ENCODE measurements around the gene CHIA.

CHIA gene

DNA sequence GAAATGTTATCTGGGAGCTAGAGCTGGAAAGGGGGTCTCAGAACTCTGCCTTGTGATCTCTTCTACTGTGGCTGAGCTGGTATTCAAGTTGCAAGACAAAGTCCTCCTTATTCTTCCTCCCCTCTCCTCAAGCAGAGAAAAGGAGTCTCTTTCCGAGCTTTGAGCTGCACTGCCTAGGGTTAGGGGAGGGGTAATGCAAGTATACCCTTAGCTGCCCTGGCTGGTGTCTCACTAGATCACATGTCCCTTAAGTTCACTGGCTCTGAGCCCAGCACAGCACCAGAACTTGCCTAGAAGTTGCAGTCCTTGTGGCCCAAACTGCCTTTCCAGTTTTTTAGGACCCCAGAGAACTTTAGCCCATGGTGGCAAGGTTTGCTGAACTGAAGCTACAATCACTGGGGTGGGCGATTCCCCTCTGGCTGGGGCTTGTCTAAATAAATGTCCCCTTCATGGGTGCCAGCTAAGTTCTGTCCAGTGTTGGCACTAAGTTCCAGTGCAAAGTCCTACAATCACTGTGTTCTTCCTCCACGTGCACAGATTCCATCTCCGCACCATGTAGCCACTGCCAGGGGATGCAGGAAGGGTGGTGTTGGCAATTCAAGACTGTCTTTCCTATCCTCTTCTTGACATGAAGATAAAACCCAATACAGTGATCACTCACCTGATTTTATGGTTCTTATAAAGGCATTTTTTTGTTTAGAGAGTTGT, 22.7 kb upstream of the CHIA start:
- Histone ChIP-seq H3K9ac (ENCODE audit: low read depth in 1 of 2, low read length in 2 of 2) (no peak overlapping the region), H3K36me3 (ENCODE audit: control insufficient read depth in 2 of 2, insufficient read depth in 2 of 2, low read length in 2 of 2) (no peaks in the 10 kb centered on the region), H3K4me1 (ENCODE audit: control insufficient read depth in 2 of 2, insufficient read depth in 2 of 2, low read length in 2 of 2) (no peaks in the 10 kb centered on the region), H3K27ac (ENCODE audit: low read depth in 2 of 2, low read length in 2 of 2) (no peak overlapping the region), H3K9me3 (ENCODE audit: control insufficient read depth in 2 of 2, low read length in 2 of 2) (no peaks in the 10 kb centered on the region), H3K27me3 (ENCODE audit: control insufficient read depth in 2 of 2, insufficient read depth in 2 of 2, low read length in 2 of 2) (peaks cover 5 to 7% of the 10 kb centered on the region in 2 donors), H3K4me3 (ENCODE audit: low read length in 2 of 2) (no peak overlapping the region)

DNA sequence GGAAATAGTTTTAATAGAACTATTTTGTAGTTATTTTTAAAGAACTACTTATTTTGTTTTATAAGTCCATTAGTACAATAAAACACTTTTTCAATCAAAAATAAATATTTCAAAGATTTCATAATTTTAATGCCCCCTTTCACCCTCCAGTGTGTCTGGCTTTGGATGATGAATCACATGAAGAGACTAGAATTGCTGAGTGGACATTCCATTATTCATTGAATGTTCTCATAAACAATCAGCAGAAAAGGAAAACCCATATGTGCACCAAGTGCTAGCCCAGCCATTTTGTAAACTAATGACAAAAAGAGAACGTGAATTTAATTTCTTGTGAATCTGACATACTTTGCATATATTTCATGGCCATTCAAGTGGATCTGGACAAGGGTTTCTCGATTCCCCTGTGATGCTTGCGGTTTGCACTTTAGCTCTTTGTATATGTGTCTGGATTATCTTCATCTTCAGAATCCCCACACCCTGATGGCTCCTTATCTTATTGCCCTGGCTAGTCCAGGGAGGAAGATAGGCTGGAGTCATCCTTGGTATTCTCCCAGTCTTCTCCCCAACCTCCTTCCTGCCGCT, 20.7 kb upstream of the CHIA start:
- Histone ChIP-seq H3K27ac (ENCODE audit: low read depth in 2 of 2, low read length in 2 of 2) (no peak overlapping the region), H3K36me3 (ENCODE audit: control insufficient read depth in 2 of 2, insufficient read depth in 2 of 2, low read length in 2 of 2) (no peaks in the 10 kb centered on the region), H3K9me3 (ENCODE audit: control insufficient read depth in 2 of 2, low read length in 2 of 2) (no peaks in the 10 kb centered on the region), H3K27me3 (ENCODE audit: control insufficient read depth in 2 of 2, insufficient read depth in 2 of 2, low read length in 2 of 2) (peaks cover 5 to 7% of the 10 kb centered on the region in 2 donors), H3K9ac (ENCODE audit: low read depth in 1 of 2, low read length in 2 of 2) (no peak overlapping the region), H3K4me3 (ENCODE audit: low read length in 2 of 2) (no peak overlapping the region), H3K4me1 (ENCODE audit: control insufficient read depth in 2 of 2, insufficient read depth in 2 of 2, low read length in 2 of 2) (no peaks in the 10 kb centered on the region)

DNA sequence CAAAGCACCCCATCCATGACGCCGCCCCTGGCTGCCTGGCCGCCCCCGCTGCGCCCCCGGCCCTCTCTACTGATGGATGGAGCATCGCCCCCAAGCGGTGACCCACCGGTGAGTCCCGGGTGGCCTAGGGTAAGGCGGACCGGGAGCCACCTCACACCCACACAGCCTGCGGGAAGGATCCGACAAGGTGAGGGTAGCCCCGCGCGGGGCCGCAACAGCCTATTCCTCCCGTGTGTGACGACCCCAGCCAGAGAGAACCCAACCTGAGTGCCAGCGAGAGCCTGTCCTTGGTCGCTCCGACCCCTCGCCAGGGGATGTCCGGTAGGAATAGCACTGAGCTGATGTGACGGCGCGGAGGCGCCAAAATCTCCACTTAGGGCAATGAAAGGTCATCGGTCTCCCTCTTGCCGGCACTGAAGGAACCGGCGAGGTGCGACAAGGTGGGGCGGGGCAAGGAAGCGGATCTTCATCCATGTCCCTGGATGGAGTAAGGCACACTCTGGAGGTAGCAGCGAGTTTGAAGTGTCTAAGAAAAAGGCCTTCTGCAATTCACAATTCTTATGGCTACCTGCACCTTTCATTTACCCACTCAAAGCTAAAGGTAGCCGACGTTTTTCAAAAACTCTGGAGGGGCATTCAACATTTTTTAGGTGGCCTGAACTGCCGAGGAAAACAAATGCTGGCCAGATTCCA, 19.7 kb upstream of the CHIA start:
- Histone ChIP-seq H3K4me3 (ENCODE audit: low read length in 2 of 2) (no peak overlapping the region), H3K4me1 (ENCODE audit: control insufficient read depth in 2 of 2, insufficient read depth in 2 of 2, low read length in 2 of 2) (no peaks in the 10 kb centered on the region), H3K9ac (ENCODE audit: low read depth in 1 of 2, low read length in 2 of 2) (no peak overlapping the region), H3K9me3 (ENCODE audit: control insufficient read depth in 2 of 2, low read length in 2 of 2) (no peaks in the 10 kb centered on the region), H3K36me3 (ENCODE audit: control insufficient read depth in 2 of 2, insufficient read depth in 2 of 2, low read length in 2 of 2) (no peaks in the 10 kb centered on the region), H3K27me3 (ENCODE audit: control insufficient read depth in 2 of 2, insufficient read depth in 2 of 2, low read length in 2 of 2) (peaks cover 5 to 7% of the 10 kb centered on the region in 2 donors), H3K27ac (ENCODE audit: low read depth in 2 of 2, low read length in 2 of 2) (no peak overlapping the region)

DNA sequence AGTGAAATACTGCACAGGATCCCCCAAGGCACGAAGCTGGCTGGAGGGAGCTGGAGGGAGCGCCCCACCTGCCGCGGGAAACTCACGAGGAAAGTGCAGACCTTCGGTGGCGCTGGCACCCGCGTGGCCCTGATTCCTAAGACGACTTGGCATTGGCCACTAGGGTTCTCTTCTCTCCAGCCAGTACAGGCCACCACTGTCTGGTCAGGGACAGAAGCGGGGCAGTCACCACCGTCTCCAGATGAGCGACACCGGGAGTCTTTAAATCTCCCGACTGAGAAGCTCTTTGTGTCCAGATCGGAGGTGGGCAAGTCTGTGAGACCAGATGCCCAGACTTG, 19.2 kb upstream of the CHIA start:
- H3K27ac ChIP-seq (ENCODE audit: low read depth in 2 of 2, low read length in 2 of 2): no peak overlapping the region
- H3K4me1 ChIP-seq (ENCODE audit: control insufficient read depth in 2 of 2, insufficient read depth in 2 of 2, low read length in 2 of 2): no peaks in the 10 kb centered on the region
- H3K9ac ChIP-seq (ENCODE audit: low read depth in 1 of 2, low read length in 2 of 2): no peak overlapping the region
- no peaks in the 10 kb centered on the region for H3K9me3 ChIP-seq (ENCODE audit: control insufficient read depth in 2 of 2, low read length in 2 of 2)
- H3K27me3 ChIP-seq (ENCODE audit: control insufficient read depth in 2 of 2, insufficient read depth in 2 of 2, low read length in 2 of 2): peaks cover 5 to 7% of the 10 kb centered on the region in 2 donors
- H3K4me3 ChIP-seq (ENCODE audit: low read length in 2 of 2): no peak overlapping the region
- H3K36me3 ChIP-seq (ENCODE audit: control insufficient read depth in 2 of 2, insufficient read depth in 2 of 2, low read length in 2 of 2): no peaks in the 10 kb centered on the region

DNA sequence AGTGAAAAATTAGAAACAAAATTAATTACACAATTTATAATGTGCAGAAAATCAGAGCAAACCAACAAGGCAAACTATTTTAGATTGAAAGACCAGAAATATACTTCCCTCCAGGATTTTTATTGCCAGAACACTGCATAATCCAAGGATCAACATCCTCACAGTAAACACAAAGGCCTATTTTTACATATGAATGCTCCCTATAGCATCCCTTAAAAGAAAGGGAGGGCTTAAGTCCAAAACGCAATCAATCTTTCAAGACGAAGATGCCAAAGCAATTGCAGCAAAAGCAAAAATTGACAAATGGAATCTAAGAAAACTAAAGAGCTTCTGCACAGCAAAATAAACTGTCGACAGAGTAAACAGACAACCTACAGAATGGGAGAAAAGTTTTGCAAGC, 18.6 kb upstream of the CHIA start:
- H3K9me3 ChIP-seq (ENCODE audit: control insufficient read depth in 2 of 2, low read length in 2 of 2): no peaks in the 10 kb centered on the region
- H3K4me1 ChIP-seq (ENCODE audit: control insufficient read depth in 2 of 2, insufficient read depth in 2 of 2, low read length in 2 of 2): no peaks in the 10 kb centered on the region
- peaks cover 5 to 7% of the 10 kb centered on the region in 2 donors for H3K27me3 ChIP-seq (ENCODE audit: control insufficient read depth in 2 of 2, insufficient read depth in 2 of 2, low read length in 2 of 2)
- H3K9ac ChIP-seq (ENCODE audit: low read depth in 1 of 2, low read length in 2 of 2): no peak overlapping the region
- no peaks in the 10 kb centered on the region for H3K36me3 ChIP-seq (ENCODE audit: control insufficient read depth in 2 of 2, insufficient read depth in 2 of 2, low read length in 2 of 2)
- no peak overlapping the region for H3K4me3 ChIP-seq (ENCODE audit: low read length in 2 of 2)
- H3K27ac ChIP-seq (ENCODE audit: low read depth in 2 of 2, low read length in 2 of 2): no peak overlapping the region

DNA sequence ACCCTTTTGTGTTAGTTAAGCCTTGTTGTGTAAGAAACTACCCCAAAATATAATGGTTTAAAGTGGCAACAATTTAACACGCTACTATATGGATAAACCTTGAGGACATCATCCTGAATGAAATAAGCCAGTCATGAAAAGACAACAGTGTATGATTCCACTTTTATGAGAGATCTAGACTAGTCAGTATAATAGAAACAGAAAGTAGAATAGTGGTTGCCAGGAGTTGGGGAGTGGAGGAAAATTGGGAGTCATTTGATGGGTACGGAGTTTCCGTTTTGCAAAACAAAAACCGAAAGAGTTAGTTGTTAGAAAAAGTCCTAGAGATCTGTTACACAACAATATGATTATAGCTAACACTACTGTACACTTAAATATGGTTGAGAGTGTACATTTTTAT, 16.0 kb upstream of the CHIA start:
- H3K9ac ChIP-seq (ENCODE audit: low read depth in 1 of 2, low read length in 2 of 2): no peak overlapping the region
- peak overlapping the region in 1 of 2 donors; percentile 46 for H3K27ac ChIP-seq (ENCODE audit: low read depth in 2 of 2, low read length in 2 of 2)
- H3K4me3 ChIP-seq (ENCODE audit: low read length in 2 of 2): no peak overlapping the region
- peaks cover 3 to 7% of the 10 kb centered on the region in 2 donors for H3K27me3 ChIP-seq (ENCODE audit: control insufficient read depth in 2 of 2, insufficient read depth in 2 of 2, low read length in 2 of 2)
- no peaks in the 10 kb centered on the region for H3K36me3 ChIP-seq (ENCODE audit: control insufficient read depth in 2 of 2, insufficient read depth in 2 of 2, low read length in 2 of 2)
- H3K9me3 ChIP-seq (ENCODE audit: control insufficient read depth in 2 of 2, low read length in 2 of 2): no peaks in the 10 kb centered on the region
- no peaks in the 10 kb centered on the region for H3K4me1 ChIP-seq (ENCODE audit: control insufficient read depth in 2 of 2, insufficient read depth in 2 of 2, low read length in 2 of 2)

DNA sequence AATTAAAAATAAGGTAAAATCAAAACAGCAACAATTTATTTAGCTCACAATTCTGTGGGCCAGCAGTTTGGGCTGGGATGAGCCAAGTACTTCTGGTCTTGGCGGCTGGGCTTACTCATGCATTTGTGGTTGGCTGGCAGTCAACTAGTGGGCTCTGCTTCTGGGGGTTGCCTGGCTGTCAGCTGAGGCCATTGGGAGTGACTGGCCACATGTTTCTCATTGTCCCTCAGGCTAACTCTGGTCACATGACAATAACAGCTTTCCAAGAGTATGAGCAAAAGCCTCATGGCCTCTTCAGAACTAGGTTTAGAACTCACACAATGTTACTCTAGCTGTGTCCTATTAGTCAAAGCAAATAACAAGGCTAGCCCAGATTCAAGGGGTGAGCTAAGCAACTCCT, 15.6 kb upstream of the CHIA start:
- Histone ChIP-seq H3K27ac (ENCODE audit: low read depth in 2 of 2, low read length in 2 of 2) (no peak overlapping the region), H3K9ac (ENCODE audit: low read depth in 1 of 2, low read length in 2 of 2) (no peak overlapping the region), H3K27me3 (ENCODE audit: control insufficient read depth in 2 of 2, insufficient read depth in 2 of 2, low read length in 2 of 2) (peaks cover 2 to 7% of the 10 kb centered on the region in 2 donors), H3K36me3 (ENCODE audit: control insufficient read depth in 2 of 2, insufficient read depth in 2 of 2, low read length in 2 of 2) (no peaks in the 10 kb centered on the region), H3K4me1 (ENCODE audit: control insufficient read depth in 2 of 2, insufficient read depth in 2 of 2, low read length in 2 of 2) (no peaks in the 10 kb centered on the region), H3K4me3 (ENCODE audit: low read length in 2 of 2) (no peak overlapping the region), H3K9me3 (ENCODE audit: control insufficient read depth in 2 of 2, low read length in 2 of 2) (no peaks in the 10 kb centered on the region)

DNA sequence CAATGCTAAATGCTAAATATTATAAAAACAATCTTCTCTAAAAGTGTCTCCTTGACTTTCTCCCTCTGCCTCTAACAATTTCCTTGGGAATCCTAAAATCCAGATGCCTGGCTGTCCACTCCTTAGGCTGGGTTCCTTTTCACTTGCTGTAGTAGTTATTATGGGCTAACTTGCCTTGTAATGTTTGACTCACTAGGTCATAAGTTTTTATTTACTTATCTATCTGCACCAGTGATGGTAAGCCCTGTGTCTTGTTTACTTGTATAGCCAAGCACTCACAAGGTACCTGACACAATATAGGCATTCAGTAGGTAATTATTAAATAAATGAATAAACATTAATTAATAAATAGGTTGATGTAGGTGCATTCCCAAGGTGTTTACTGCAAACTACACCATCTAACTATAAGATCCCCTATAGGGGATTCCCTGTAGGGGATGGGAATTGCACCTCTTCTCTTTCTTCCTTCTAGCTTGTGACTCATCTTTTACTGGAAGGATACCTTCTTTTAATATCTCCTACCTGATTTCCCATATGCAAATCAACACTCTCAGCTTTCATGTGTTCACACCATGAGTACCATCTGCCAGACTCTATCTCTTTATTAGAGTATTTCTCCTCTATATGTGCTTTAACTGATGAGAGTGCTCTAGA, 14.7 kb upstream of the CHIA start:
- H3K9me3 ChIP-seq (ENCODE audit: control insufficient read depth in 2 of 2, low read length in 2 of 2): no peaks in the 10 kb centered on the region
- no peaks in the 10 kb centered on the region for H3K36me3 ChIP-seq (ENCODE audit: control insufficient read depth in 2 of 2, insufficient read depth in 2 of 2, low read length in 2 of 2)
- H3K27ac ChIP-seq (ENCODE audit: low read depth in 2 of 2, low read length in 2 of 2): no peak overlapping the region
- H3K9ac ChIP-seq (ENCODE audit: low read depth in 1 of 2, low read length in 2 of 2): no peak overlapping the region
- H3K4me3 ChIP-seq (ENCODE audit: low read length in 2 of 2): no peak overlapping the region
- H3K4me1 ChIP-seq (ENCODE audit: control insufficient read depth in 2 of 2, insufficient read depth in 2 of 2, low read length in 2 of 2): no peaks in the 10 kb centered on the region
- peaks cover 0 to 2% of the 10 kb centered on the region in 2 donors for H3K27me3 ChIP-seq (ENCODE audit: control insufficient read depth in 2 of 2, insufficient read depth in 2 of 2, low read length in 2 of 2)

DNA sequence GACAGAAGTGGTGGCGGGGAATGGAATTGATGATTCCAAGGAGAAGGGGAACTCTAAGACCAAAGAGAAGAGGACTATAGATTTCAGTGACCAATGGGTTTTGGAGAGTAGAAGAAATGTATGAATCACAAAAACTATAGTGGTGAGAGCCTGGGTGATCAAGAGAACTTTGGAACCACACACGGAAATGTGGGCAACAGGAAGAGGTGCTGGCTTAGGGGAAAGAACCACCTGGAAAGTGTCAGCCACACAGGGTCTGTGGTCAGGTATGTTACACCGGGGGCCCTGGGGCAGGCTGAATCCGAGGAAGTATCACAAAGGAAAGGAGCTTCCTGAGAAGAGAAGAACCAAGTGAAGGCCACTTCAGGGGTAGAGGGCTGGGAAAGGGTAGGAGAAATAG, 11.5 kb upstream of the CHIA start:
- Histone ChIP-seq H3K4me1 (ENCODE audit: control insufficient read depth in 2 of 2, insufficient read depth in 2 of 2, low read length in 2 of 2) (no peaks in the 10 kb centered on the region), H3K9ac (ENCODE audit: low read depth in 1 of 2, low read length in 2 of 2) (no peak overlapping the region), H3K27ac (ENCODE audit: low read depth in 2 of 2, low read length in 2 of 2) (no peak overlapping the region), H3K36me3 (ENCODE audit: control insufficient read depth in 2 of 2, insufficient read depth in 2 of 2, low read length in 2 of 2) (no peaks in the 10 kb centered on the region), H3K9me3 (ENCODE audit: control insufficient read depth in 2 of 2, low read length in 2 of 2) (no peaks in the 10 kb centered on the region), H3K27me3 (ENCODE audit: control insufficient read depth in 2 of 2, insufficient read depth in 2 of 2, low read length in 2 of 2) (no peaks in the 10 kb centered on the region), H3K4me3 (ENCODE audit: low read length in 2 of 2) (no peak overlapping the region)

DNA sequence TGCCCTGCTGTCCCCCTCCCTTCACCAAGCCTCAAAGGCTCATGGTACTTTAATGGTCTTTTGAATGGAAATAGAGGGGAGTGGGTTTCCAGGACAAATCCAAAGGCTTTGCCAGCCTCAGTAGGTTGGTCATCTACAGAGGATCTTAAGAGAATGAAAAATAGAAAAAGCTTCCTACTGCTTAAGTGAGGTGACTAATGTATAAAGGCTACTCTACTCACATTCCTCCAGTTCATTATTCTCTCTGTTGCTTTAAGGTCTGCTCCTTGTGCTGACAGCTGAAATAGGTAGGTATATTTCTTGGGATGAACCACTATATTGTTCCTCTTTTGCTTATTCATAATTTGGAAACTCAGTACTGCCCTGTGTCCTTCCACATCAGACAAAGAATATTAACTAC, 10.4 kb upstream of the CHIA start:
- no peak overlapping the region for H3K4me3 ChIP-seq (ENCODE audit: low read length in 2 of 2)
- H3K9ac ChIP-seq (ENCODE audit: low read depth in 1 of 2, low read length in 2 of 2): no peak overlapping the region
- no peak overlapping the region for H3K27ac ChIP-seq (ENCODE audit: low read depth in 2 of 2, low read length in 2 of 2)
- H3K27me3 ChIP-seq (ENCODE audit: control insufficient read depth in 2 of 2, insufficient read depth in 2 of 2, low read length in 2 of 2): no peaks in the 10 kb centered on the region
- H3K9me3 ChIP-seq (ENCODE audit: control insufficient read depth in 2 of 2, low read length in 2 of 2): no peaks in the 10 kb centered on the region
- H3K36me3 ChIP-seq (ENCODE audit: control insufficient read depth in 2 of 2, insufficient read depth in 2 of 2, low read length in 2 of 2): no peaks in the 10 kb centered on the region
- no peaks in the 10 kb centered on the region for H3K4me1 ChIP-seq (ENCODE audit: control insufficient read depth in 2 of 2, insufficient read depth in 2 of 2, low read length in 2 of 2)
